GM10266 (cell line): ENCODE data around the gene CHERP.

ENCODE experiments used
- DNase-seq: peaks from one replicate; pipeline ENCODE4 v3.0.0; 2012; ENCODE audit errors: extremely low spot score
- CTCF ChIP-seq: IDR thresholded peaks from 2 replicates; pipeline ENCODE4 v1.5.1; 2012; ENCODE audit warnings: mild to moderate bottlenecking, low read depth; ENCODE audit not compliant: control insufficient read depth, insufficient read depth; ENCODE audit errors: missing control alignments

Gene CHERP

DNA sequence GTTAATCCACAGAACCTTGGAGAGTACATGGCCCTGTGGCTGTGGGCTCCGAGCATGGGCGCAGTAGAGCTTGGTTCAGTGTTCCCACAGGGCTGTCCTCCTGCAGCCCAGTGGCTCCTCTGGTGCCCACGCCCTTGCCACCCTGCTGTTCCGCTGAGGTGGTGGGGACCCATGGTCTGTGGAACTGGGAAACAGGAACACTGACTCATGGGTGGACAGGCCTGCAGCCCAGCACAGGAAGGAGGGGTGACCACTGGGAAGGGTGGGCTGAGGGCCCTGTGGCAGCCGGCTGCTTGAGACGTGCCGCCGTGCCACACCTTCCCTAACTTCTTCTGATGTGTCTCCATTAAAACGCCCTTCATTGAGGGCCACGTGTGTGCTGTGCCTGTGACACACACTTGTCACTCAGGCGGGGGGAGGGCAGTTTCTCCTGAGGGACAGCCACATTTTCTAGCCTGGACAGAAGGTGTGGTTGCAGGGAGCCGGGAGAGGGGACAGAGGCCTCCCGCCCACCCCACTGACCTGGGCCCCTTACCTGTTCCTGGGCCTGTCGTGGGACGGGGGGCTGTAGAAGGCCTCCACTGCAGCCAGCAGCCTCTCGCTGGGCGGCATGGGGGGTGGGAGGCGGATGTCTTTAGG is 21.1 kb downstream of the CHERP start:
- TF ChIP-seq CTCF, result no peak
- DNase-seq, result no peak

DNA sequence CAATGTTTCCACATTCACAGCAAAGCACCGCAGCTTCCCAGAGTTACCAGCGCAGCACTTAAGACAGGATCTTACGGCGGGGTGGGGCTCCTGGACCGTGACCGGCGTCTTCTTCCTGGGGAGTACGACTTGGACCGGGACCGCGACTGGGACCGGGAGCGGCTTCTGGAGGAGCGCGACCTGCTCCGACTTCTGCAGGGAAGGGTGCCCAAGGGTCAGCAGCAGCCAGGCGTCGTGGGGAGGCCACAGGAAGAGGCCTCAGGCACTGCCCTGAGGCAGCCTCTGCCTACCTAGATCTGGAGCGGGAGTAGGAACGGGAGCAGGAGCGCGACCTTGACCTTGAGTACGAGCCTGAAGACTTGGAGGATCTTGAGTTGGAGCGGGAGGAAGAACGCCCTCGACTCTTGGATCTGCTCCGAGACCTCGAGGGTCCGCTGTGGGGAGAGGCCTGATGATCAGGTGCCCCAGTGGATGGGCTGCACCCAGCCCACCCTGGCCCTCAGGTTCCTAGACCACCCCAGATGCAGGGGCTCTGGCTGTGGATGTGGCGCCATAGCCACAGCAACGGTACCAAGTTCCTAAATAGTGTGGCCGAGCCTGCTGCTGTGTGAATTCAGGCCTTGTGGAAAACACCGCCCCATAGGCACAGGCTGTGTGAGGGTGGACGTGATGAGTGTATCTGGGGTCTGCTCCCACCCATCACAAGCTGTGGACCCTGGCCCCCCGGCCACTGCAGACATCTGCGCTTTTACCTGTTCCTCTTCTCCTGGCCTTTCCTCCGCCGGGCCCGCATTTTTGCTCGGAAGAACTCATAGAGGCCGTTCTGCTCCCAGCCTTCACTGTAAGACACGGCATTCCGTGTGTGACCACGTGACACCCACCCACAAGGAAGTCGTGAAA is 21.9 kb downstream of the CHERP start:
- no peak for DNase-seq
- no peak for TF ChIP-seq CTCF

DNA sequence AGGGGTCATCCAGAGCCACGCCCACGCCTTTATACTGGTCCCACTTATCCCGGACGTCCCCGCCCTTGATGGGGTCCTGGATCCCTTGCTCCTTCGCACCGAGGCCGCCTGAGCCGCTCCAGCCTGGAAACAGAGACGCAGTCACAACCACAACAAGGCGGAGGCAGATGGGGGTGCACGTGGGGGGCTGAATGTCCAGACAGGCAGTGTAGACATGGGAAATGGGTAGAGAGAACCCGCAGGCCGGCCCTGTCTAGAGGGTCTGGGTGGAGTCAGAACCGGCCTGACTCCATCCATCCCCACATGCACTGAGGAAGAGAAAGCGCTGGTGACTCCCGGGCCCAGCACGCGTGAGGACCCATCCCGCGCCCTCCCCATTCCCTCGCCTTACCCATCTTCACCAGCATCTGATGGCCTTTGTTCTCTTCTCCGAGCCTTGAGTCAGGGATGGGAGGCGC is 23.0 kb downstream of the CHERP start:
- DNase-seq, result peak; percentile 16
- no peak for TF ChIP-seq CTCF

GRCh38 chr19:16518483-16519229 is 23.6 kb downstream of the CHERP start:
- TF ChIP-seq CTCF, result no peak
- DNase-seq, result peak; percentile 27

GRCh38 chr19:16518061-16518460 is 24.2 kb downstream of the CHERP start:
- no peak for TF ChIP-seq CTCF
- DNase-seq, result no peak

DNA sequence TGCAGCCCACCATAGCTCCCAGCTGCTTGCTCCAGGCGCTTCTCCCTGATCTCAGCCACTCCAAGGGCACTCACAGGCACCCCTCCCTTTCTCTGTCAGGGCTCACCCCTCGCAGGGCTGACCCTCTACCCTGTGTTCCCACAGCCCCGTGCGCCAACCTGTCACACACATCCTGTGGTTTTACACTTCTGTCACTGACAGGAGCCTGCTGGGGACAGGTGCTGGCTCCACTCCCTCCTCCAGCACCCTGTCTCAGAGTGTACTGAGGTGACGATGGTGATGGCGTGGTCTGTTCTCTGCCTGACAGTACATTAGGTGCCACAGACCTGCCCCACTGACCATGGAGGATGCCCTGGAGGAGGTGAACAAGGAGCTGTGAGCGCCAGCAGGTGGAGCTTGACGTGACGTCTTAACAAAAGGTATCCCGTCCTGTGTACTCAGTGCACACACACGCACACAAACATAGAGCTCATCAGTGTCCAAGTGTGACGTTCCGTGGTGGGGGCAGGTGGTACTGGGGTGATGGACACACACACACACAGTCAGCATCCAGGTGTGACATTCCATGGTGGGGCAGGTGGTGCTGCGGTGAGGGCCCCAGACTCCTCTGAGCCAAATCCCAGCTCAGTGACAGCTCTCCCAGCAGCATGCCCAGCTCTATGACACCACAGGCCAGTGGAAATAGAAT is 25.2 kb downstream of the CHERP start:
- DNase-seq, result peak; percentile 18

More for the DNA sequence above, 25.2 kb downstream of the CHERP start:
- TF ChIP-seq CTCF, result no peak
